PC-9 (cell line): ENCODE data around the gene PTGR1.

Source experiments
- CTCF ChIP-seq: fragments of 200-600 bp; sonication (generic); conservative IDR thresholded peaks from 2 replicates; pipeline ENCODE4 v1.6.1; 2017; ENCODE audit warnings: mixed run types, antibody characterized with exemption, mild to moderate bottlenecking, moderate library complexity
- EZH2 ChIP-seq: fragments of 200-600 bp; sonication (generic); IDR thresholded peaks from 2 replicates; pipeline ENCODE4 v1.8.0; 2017; ENCODE audit warnings: antibody characterized with exemption, low read depth

GRCh38 chr9:111630182-111630963, 30.9 kb upstream of the PTGR1 start:
- no peak for TF ChIP-seq EZH2
- no peak for TF ChIP-seq CTCF
